CD4-positive, alpha-beta T cell treated with Interleukin-4 for 1 hour (primary cell): ENCODE data around the gene OGFR.

ENCODE experiments used
- DNase-seq, 2 donors: peaks; one replicate each; pipeline ENCODE4 v3.0.0-alpha.2; 2020 to 2022

The OGFR gene

DNA sequence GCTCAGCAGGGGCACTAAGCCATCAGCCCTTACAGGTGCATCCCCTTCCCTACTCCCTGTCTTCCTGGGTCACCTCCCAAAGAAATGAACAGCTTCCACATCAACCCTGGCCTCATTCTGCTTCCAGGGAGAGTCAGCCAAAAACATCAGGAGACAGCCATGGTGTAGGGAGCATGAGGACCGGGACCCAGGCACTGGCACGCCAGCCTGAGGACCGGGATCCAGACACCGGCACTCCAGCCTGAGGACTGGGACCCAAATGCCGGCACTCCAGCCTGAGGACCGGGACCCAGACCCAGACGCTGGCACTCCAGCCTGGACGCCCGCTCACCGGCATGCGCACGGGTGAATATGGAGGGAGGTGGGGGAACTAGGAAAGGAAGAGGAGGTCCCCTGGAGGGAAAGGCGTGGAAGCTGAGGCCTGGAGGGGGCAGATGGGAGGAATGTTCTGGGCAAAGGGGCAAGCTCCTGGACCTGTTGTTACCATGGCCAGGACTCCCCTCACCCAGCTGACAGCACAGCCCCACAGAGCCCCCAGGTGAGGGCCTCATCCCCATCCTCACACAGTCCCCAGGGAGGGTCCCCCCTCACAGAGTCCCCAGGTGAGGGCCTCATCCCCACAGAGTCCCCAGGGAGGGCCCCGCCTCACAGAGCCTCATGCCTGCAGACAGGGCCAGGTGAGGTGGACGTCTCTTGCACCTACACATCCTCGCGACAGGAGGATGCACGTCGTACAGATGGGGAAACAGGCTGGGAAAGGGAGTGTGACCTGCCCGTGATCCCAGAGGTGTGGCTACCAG is 34.3 kb upstream of the OGFR start:
- no peak for DNase-seq

DNA sequence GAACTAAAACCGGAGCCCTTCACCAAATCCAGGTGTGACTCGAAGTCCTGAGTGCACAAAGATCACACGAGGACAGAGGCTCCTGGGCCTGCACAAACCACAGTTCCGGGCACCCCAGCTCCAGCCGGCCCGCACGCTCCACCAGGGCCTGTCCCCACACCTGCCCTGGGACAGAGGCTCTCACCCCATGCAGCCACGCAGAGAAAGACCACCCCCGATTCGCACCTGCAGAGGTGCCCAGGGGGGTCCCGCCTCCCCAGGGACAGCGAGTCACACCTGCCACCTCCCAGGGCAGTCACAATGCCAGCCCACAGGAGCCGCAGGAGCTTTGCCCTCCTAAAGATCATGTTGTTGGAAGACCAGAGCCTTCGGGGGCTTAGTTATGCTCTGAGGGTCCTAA is 33.7 kb upstream of the OGFR start:
- DNase-seq = no peak

- DNase-seq = no peak
These were observed 33.1 kb upstream of the OGFR start for GRCh38 chr20:62771396-62772102.

GRCh38 chr20:62772103-62772611 is 32.5 kb upstream of the OGFR start:
- DNase-seq = no peak

- DNase-seq = no peak
These were observed 32.0 kb upstream of the OGFR start for GRCh38 chr20:62772619-62772989.

- no peak for DNase-seq
These were observed 31.4 kb upstream of the OGFR start for GRCh38 chr20:62772990-62773844.

- no peak for DNase-seq
These were observed 30.6 kb upstream of the OGFR start for GRCh38 chr20:62773845-62774714.

DNA sequence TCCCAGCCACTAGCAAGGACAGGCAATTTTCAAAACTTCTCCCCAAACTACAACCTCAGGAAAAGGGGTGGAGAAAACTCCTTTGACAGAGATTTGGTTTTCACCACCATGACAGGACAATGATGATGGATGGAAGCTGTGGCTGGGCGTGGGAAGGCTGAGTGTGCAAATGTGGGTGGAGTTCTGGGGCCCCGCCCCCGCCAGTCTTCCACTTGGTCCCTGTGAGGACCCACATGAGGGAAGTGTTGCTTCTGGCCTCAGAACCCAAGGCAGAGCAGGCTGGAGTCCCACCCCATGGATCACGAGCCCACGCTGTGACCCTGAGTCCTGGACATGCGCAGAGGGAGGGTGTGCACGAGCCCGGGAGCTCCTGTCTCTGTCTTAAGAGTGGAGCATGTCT is 29.9 kb upstream of the OGFR start:
- DNase-seq = peak in 1 of 2 donors; percentile 25

GRCh38 chr20:62775206-62775605 is 29.4 kb upstream of the OGFR start:
- no peak for DNase-seq

- DNase-seq = no peak
These were observed 28.5 kb upstream of the OGFR start for GRCh38 chr20:62776035-62776691.

DNA sequence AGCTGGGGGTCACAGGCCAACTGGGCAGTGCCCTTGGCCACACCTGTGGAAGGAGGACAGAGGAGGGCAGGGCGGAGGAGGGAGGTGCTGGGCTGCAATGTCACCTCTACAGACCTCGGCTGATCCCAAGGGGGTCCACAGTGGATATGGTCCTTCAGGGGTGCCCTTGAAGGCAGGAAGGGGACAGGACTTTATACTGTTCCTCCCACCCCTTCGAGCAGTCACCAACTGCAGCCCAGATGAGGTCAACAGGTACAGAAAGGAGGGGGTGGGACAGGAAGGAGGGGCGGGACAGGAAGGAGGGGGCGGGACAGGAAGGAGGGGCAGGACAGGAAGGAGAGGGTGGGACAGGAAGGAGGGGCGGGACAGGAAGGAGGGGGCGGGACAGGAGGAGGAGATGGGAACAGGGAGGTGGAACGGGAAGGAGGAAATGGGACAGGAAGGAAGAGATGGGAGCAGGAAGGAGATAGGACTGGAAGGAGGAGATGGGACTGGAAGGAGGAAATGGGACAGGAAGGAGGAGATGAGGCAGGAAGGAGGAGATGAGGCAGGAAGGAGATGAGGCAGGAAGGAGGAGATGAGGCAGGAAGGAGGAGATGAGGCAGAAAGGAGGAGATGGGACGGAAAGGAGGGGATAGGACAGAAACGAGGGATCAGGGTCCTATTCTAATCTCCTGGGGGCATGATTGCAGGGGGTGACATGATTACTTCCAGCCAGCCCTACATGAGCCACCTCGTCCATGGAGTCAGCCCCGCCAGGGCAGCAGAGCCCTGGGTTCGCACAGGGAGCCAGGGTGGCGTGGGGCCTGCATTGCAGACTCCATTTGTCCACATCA is 27.7 kb upstream of the OGFR start:
- DNase-seq = peak; percentile 75 to 81

DNA sequence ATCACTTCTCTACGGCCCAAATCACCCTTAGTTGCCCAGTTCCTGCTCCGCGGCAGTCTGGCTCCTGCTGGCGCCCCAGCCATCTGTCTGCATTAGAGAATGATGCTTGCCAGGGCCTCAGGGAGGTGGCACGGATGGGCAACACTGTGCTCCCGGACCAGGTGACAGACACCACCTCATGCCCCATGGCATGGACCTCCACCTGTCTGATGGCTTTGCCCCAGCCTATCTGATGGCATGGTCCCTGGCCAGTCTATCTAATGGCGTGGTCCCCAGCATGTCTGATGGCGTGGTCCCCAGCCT is 27.2 kb upstream of the OGFR start:
- no peak for DNase-seq

DNA sequence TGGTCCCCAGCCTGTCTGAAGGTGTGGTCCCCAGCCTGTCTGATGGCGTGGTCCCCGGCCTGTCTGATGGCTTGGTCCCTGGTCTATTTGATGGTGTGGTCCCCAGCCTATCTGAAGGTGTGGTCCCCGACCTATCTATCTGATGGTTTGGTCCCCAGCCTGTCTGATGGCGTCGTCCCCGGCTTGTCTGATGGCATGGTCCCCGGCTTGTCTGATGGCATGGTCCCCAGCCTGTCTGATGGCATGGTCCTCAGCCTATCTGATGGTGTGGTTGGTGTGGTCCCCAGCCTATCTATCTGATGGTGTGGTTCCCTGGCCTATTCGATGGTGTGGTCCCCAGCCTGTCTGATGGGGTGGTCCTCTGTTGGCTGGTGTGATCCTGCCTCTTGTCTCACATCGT is 26.6 kb upstream of the OGFR start:
- no peak for DNase-seq

- no peak for DNase-seq
These were observed 25.8 kb upstream of the OGFR start for GRCh38 chr20:62778601-62779416.

DNA sequence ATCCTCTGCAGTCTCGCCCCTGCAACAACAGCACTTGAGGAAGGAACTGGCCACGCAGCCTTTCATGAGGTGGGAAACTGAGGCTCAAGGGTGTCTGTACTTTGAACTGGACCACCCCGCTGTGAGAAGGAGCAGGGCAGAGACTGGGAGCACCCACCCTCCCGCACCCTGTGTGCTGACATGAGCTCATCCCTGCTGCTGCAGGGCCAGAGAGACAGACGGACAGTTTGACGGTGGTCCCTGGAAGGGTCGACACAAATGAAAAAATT is 25.3 kb upstream of the OGFR start:
- no peak for DNase-seq

DNA sequence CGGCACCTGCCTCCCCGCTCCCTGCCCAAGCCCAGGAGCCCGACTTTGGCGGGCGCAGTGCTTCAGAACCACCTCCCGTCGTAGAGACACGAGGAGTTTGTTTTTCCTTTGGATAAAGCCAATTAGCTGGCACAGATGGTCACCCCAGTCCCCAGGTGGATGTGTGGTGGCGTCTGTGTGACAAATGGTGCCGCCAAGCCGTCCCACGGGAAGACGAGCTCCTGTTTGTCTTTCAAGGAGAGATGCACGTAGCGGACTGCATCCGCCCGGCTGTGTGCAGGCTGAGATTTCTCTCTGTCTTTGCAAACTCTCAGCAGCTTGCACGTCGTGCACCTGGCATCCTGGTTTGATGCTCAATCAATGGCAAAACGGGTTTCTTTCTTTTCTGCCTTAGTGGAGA is 24.4 kb upstream of the OGFR start:
- DNase-seq = no peak

- DNase-seq = no peak
These were observed 23.9 kb upstream of the OGFR start for GRCh38 chr20:62780696-62781095.

DNA sequence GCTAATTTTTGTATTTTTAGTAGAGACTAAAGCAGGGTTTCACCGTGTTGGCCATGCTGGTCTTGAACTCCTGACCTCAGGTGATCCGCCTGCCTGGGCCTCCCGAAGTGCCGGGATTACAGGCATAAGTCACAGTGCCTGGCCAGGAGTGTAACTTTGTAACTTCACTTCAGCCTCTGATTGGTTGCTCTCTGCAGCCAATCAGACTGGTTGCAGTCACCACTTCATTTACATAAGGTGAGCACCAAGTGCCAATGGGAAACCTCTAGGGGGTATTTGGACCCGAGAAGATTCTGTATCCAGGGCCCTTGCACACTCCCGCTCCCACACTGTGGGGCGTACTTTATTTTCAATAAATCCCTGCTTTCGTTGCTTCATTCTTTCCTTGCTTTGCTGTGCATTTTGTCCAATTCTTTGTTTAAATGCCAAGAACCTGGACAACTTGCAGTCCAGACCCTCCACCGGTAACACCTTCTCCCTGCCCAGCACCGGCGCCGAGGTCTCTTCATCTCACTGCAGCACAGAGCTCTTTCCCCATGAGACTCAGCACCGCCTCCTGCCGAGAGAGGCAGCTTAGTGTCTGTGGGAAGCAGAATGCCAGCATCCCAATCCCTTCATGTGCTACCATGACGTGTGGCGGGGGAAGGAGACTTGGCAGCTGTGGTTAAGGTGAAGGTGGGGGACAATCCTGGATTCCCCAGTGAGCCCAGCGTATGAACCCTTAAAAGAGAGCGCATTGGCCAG is 22.3 kb upstream of the OGFR start:
- DNase-seq = no peak

GRCh38 chr20:62782893-62783278 is 21.7 kb upstream of the OGFR start:
- DNase-seq = no peak

DNA sequence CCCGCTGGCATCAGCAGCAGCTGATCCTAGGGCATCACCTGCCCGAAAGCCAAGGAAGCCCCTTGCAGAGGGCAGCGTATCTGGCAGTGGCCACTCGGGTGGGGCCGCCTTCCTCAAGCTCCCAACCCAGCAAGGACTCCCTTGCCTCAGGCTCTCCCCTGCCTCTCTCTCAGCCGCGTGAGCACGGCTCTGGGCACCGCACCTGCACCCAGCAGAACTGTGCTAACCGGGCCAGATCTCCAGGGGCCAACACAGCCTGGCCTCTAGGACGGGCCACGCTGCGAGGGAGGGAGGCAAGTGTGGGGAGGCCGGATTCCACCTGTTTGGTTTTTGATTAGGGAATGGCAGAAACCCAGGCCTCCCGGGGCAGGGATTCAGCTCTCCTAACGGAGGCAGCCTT is 20.1 kb upstream of the OGFR start:
- DNase-seq = no peak
